ENCODE measurements around the gene STAC2.
"Not testable (repeated sequence)": the region's sequence is repeated elsewhere in the genome, so short reads cannot be mapped to it uniquely, and the experiment has no call there.

STAC2 gene

GRCh38 chr17:39261286-39261685 lies 35.5 kb upstream of the STAC2 start:
- Histone ChIP-seq H3K14ac (ENCODE audit: low read length) (no peak overlapping the region), H3K36me3 (replicated peaks in 1 of 2; ENCODE audit: control insufficient read depth in 2 of 2, insufficient read depth in 2 of 2, low read length in 2 of 2) (peaks cover 16 to 91% of the 10 kb centered on the region in 2 donors), H3K4ac (ENCODE audit: low read length) (no peak overlapping the region), H3K27me3 (ENCODE audit: control insufficient read depth in 3 of 3, insufficient read depth in 3 of 3, low read depth in 1 of 3, low read length in 3 of 3) (no peaks in the 10 kb centered on the region), H3K23ac (ENCODE audit: low read depth, low read length, poor library complexity) (no peak overlapping the region), H3K18ac (ENCODE audit: low read length) (no peak overlapping the region), H3K9me3 (replicated peaks in 1 of 2; ENCODE audit: control insufficient read depth in 2 of 2, insufficient read depth in 1 of 2, low read depth in 1 of 2, low read length in 2 of 2) (no peaks in the 10 kb centered on the region), H2BK12ac (ENCODE audit: low read length) (no peak overlapping the region), H4K8ac (ENCODE audit: low read depth, low read length) (no peak overlapping the region), H3K4me1 (ENCODE audit: control insufficient read depth in 2 of 2, insufficient read depth in 1 of 2, low read depth in 1 of 2, low read length in 2 of 2) (no peaks in the 10 kb centered on the region), H3K4me2 (ENCODE audit: insufficient read depth, low read length, poor library complexity, severe bottlenecking) (no peak overlapping the region), H3K4me3 (ENCODE audit: low read length in 2 of 2) (no peak overlapping the region), H3K9ac (ENCODE audit: low read depth, low read length, poor library complexity) (no peak overlapping the region), H3K79me1 (ENCODE audit: low read depth, low read length) (no peaks in the 10 kb centered on the region), H3K27ac (replicated peaks; ENCODE audit: low read length) (no peak overlapping the region), H2BK5ac (ENCODE audit: low read length) (no peak overlapping the region), H2AFZ (ENCODE audit: low read length) (no peak overlapping the region), H2AK5ac (ENCODE audit: low read depth, low read length) (no peak overlapping the region), H4K91ac (ENCODE audit: low read depth, low read length, poor library complexity) (no peak overlapping the region), H2BK120ac (ENCODE audit: low read depth, low read length) (no peak overlapping the region), H2BK15ac (ENCODE audit: low read length) (no peak overlapping the region)
- no peak for DNase-seq (ENCODE audit: low spot score)
- no CpG with 5 or more reads among the region's 7 CpGs for WGBS, 2 donors (ENCODE audit: extremely low coverage in 2 of 2, insufficient read length in 2 of 2, insufficient replicate concordance in 1 of 2)

GRCh38 chr17:39252788-39253460 lies 27.2 kb upstream of the STAC2 start:
- no peak for DNase-seq (ENCODE audit: low spot score)
- no peak overlapping the region for H2BK5ac ChIP-seq (ENCODE audit: low read length)
- no peaks in the 10 kb centered on the region for H3K27me3 ChIP-seq (ENCODE audit: control insufficient read depth in 3 of 3, insufficient read depth in 3 of 3, low read depth in 1 of 3, low read length in 3 of 3)
- H3K9ac ChIP-seq (ENCODE audit: low read depth, low read length, poor library complexity): no peak overlapping the region
- H3K36me3 ChIP-seq (replicated peaks in 1 of 2; ENCODE audit: control insufficient read depth in 2 of 2, insufficient read depth in 2 of 2, low read length in 2 of 2): peaks cover 7 to 41% of the 10 kb centered on the region in 2 donors
- no peak overlapping the region for H2BK120ac ChIP-seq (ENCODE audit: low read depth, low read length)
- H3K4me1 ChIP-seq (ENCODE audit: control insufficient read depth in 2 of 2, insufficient read depth in 1 of 2, low read depth in 1 of 2, low read length in 2 of 2): no peaks in the 10 kb centered on the region
- H3K9me3 ChIP-seq (replicated peaks in 1 of 2; ENCODE audit: control insufficient read depth in 2 of 2, insufficient read depth in 1 of 2, low read depth in 1 of 2, low read length in 2 of 2): no peaks in the 10 kb centered on the region
- no peak overlapping the region for H3K18ac ChIP-seq (ENCODE audit: low read length)
- H3K23ac ChIP-seq (ENCODE audit: low read depth, low read length, poor library complexity): no peak overlapping the region
- H2AK5ac ChIP-seq (ENCODE audit: low read depth, low read length): no peak overlapping the region
- no peak overlapping the region for H3K27ac ChIP-seq (replicated peaks; ENCODE audit: low read length)
- no peak overlapping the region for H4K91ac ChIP-seq (ENCODE audit: low read depth, low read length, poor library complexity)
- H4K8ac ChIP-seq (ENCODE audit: low read depth, low read length): no peak overlapping the region
- no peaks in the 10 kb centered on the region for H3K79me1 ChIP-seq (ENCODE audit: low read depth, low read length)
- H3K4me3 ChIP-seq (ENCODE audit: low read length in 2 of 2): no peak overlapping the region
- H2BK12ac ChIP-seq (ENCODE audit: low read length): no peak overlapping the region
- WGBS, 2 donors (ENCODE audit: extremely low coverage in 2 of 2, insufficient read length in 2 of 2, insufficient replicate concordance in 1 of 2): no CpG with 5 or more reads among the region's 7 CpGs
- H2AFZ ChIP-seq (ENCODE audit: low read length): no peak overlapping the region
- H3K4ac ChIP-seq (ENCODE audit: low read length): no peak overlapping the region
- H3K14ac ChIP-seq (ENCODE audit: low read length): no peak overlapping the region
- no peak overlapping the region for H2BK15ac ChIP-seq (ENCODE audit: low read length)
- H3K4me2 ChIP-seq (ENCODE audit: insufficient read depth, low read length, poor library complexity, severe bottlenecking): no peak overlapping the region

GRCh38 chr17:39251997-39252396 lies 26.3 kb upstream of the STAC2 start:
- Histone ChIP-seq H3K9ac (ENCODE audit: low read depth, low read length, poor library complexity) (no peak overlapping the region), H2AK5ac (ENCODE audit: low read depth, low read length) (no peak overlapping the region), H3K14ac (ENCODE audit: low read length) (no peak overlapping the region), H3K23ac (ENCODE audit: low read depth, low read length, poor library complexity) (no peak overlapping the region), H2BK12ac (ENCODE audit: low read length) (no peak overlapping the region), H2AFZ (ENCODE audit: low read length) (no peak overlapping the region), H3K18ac (ENCODE audit: low read length) (no peak overlapping the region), H3K36me3 (replicated peaks in 1 of 2; ENCODE audit: control insufficient read depth in 2 of 2, insufficient read depth in 2 of 2, low read length in 2 of 2) (peaks cover 5 to 33% of the 10 kb centered on the region in 2 donors), H3K4ac (ENCODE audit: low read length) (no peak overlapping the region), H4K91ac (ENCODE audit: low read depth, low read length, poor library complexity) (no peak overlapping the region), H3K4me1 (ENCODE audit: control insufficient read depth in 2 of 2, insufficient read depth in 1 of 2, low read depth in 1 of 2, low read length in 2 of 2) (no peaks in the 10 kb centered on the region), H3K4me3 (ENCODE audit: low read length in 2 of 2) (no peak overlapping the region), H2BK5ac (ENCODE audit: low read length) (no peak overlapping the region), H3K4me2 (ENCODE audit: insufficient read depth, low read length, poor library complexity, severe bottlenecking) (no peak overlapping the region), H4K8ac (ENCODE audit: low read depth, low read length) (no peak overlapping the region), H3K27me3 (ENCODE audit: control insufficient read depth in 3 of 3, insufficient read depth in 3 of 3, low read depth in 1 of 3, low read length in 3 of 3) (no peaks in the 10 kb centered on the region), H2BK15ac (ENCODE audit: low read length) (no peak overlapping the region), H3K79me1 (ENCODE audit: low read depth, low read length) (no peaks in the 10 kb centered on the region), H2BK120ac (ENCODE audit: low read depth, low read length) (no peak overlapping the region), H3K9me3 (replicated peaks in 1 of 2; ENCODE audit: control insufficient read depth in 2 of 2, insufficient read depth in 1 of 2, low read depth in 1 of 2, low read length in 2 of 2) (no peaks in the 10 kb centered on the region), H3K27ac (replicated peaks; ENCODE audit: low read length) (no peak overlapping the region)
- DNase-seq (ENCODE audit: low spot score): no peak
- WGBS, 2 donors (ENCODE audit: extremely low coverage in 2 of 2, insufficient read length in 2 of 2, insufficient replicate concordance in 1 of 2): no CpG with 5 or more reads among the region's 1 CpG

DNA sequence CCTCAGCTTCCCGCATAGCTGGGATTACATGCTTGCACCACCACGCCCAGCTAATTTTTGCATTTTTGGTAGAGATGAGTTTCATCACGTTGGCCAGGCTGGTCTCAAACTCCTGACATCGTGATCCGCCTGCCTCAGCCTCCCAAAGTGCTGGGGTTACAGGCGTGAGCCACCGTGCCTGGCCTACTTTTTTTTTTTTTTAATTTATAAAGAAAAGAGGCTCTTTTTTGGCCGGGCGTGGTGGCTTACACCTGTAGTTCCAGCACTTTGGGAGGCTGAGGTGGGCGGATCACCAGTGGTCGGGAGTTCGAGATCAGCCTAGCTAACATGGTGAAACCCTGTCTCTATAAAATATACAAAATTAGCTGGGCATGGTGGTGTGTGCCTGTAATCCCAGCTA lies 24.3 kb upstream of the STAC2 start:
- not testable (repeated sequence) for H3K27ac ChIP-seq (replicated peaks; ENCODE audit: low read length); H3K79me1 ChIP-seq (ENCODE audit: low read depth, low read length); H2AK5ac ChIP-seq (ENCODE audit: low read depth, low read length); H3K14ac ChIP-seq (ENCODE audit: low read length); H3K23ac ChIP-seq (ENCODE audit: low read depth, low read length, poor library complexity); H2BK120ac ChIP-seq (ENCODE audit: low read depth, low read length); H3K4me3 ChIP-seq (ENCODE audit: low read length in 2 of 2); H3K18ac ChIP-seq (ENCODE audit: low read length); H4K8ac ChIP-seq (ENCODE audit: low read depth, low read length); H3K4me2 ChIP-seq (ENCODE audit: insufficient read depth, low read length, poor library complexity, severe bottlenecking); H3K9me3 ChIP-seq (replicated peaks in 1 of 2; ENCODE audit: control insufficient read depth in 2 of 2, insufficient read depth in 1 of 2, low read depth in 1 of 2, low read length in 2 of 2); DNase-seq (ENCODE audit: low spot score); H2BK15ac ChIP-seq (ENCODE audit: low read length); H3K9ac ChIP-seq (ENCODE audit: low read depth, low read length, poor library complexity); H2BK5ac ChIP-seq (ENCODE audit: low read length); H2AFZ ChIP-seq (ENCODE audit: low read length); H3K27me3 ChIP-seq (ENCODE audit: control insufficient read depth in 3 of 3, insufficient read depth in 3 of 3, low read depth in 1 of 3, low read length in 3 of 3); H2BK12ac ChIP-seq (ENCODE audit: low read length); H3K4ac ChIP-seq (ENCODE audit: low read length); H4K91ac ChIP-seq (ENCODE audit: low read depth, low read length, poor library complexity); H3K4me1 ChIP-seq (ENCODE audit: control insufficient read depth in 2 of 2, insufficient read depth in 1 of 2, low read depth in 1 of 2, low read length in 2 of 2)
- peaks cover 5 to 22% of the 10 kb centered on the region in 2 donors for H3K36me3 ChIP-seq (replicated peaks in 1 of 2; ENCODE audit: control insufficient read depth in 2 of 2, insufficient read depth in 2 of 2, low read length in 2 of 2)
- WGBS, 2 donors (ENCODE audit: extremely low coverage in 2 of 2, insufficient read length in 2 of 2, insufficient replicate concordance in 1 of 2): no CpG with 5 or more reads among the region's 12 CpGs

All from neuronal stem cell (in vitro differentiated cells).